OCI-M2 (cell line): ENCODE data around the gene PTPRU.

Experiments
- DNase-seq: peaks from one replicate; lab custom pipeline; 2025; ENCODE audit not compliant: unreplicated experiment; lab: John Stamatoyannopoulos, UW

PTPRU gene

GRCh38 chr1:29330089-29330488 lies 93.8 kb downstream of the PTPRU start:
- DNase-seq = no peak

- no peak for DNase-seq
These were observed 94.5 kb downstream of the PTPRU start for GRCh38 chr1:29330856-29331255.

GRCh38 chr1:29331309-29331708 lies 95.0 kb downstream of the PTPRU start:
- no peak for DNase-seq

- no peak for DNase-seq
These were observed 95.4 kb downstream of the PTPRU start for GRCh38 chr1:29331729-29332128.

- DNase-seq = no peak
These were observed 95.9 kb downstream of the PTPRU start for GRCh38 chr1:29332204-29332603.

- DNase-seq = no peak
These were observed 96.7 kb downstream of the PTPRU start for GRCh38 chr1:29333008-29333407.

GRCh38 chr1:29335573-29335972 lies 99.3 kb downstream of the PTPRU start:
- DNase-seq = no peak

- DNase-seq = no peak
These were observed 102.7 kb downstream of the PTPRU start for GRCh38 chr1:29338908-29339575.

GRCh38 chr1:29341936-29342335 lies 105.6 kb downstream of the PTPRU start:
- no peak for DNase-seq

- no peak for DNase-seq
These were observed 106.0 kb downstream of the PTPRU start for GRCh38 chr1:29342351-29342750.

- DNase-seq = no peak
These were observed 106.7 kb downstream of the PTPRU start for GRCh38 chr1:29342983-29343382.

GRCh38 chr1:29343476-29343875 lies 107.2 kb downstream of the PTPRU start:
- DNase-seq = no peak

- no peak for DNase-seq
These were observed 107.6 kb downstream of the PTPRU start for GRCh38 chr1:29343908-29344307.

GRCh38 chr1:29344336-29344735 lies 108.0 kb downstream of the PTPRU start:
- DNase-seq = no peak

- no peak for DNase-seq
These were observed 110.3 kb downstream of the PTPRU start for GRCh38 chr1:29346576-29346975.

GRCh38 chr1:29349871-29350491 lies 113.7 kb downstream of the PTPRU start:
- DNase-seq = no peak

- no peak for DNase-seq
These were observed 116.5 kb downstream of the PTPRU start for GRCh38 chr1:29352719-29353420.

GRCh38 chr1:29354511-29355098 lies 118.3 kb downstream of the PTPRU start:
- no peak for DNase-seq

- no peak for DNase-seq
These were observed 119.1 kb downstream of the PTPRU start for GRCh38 chr1:29355375-29355774.

- DNase-seq = no peak
These were observed 120.3 kb downstream of the PTPRU start for GRCh38 chr1:29356663-29357062.

- no peak for DNase-seq
These were observed 121.1 kb downstream of the PTPRU start for GRCh38 chr1:29357452-29357851.

GRCh38 chr1:29358183-29358582 lies 121.9 kb downstream of the PTPRU start:
- DNase-seq = no peak
